GM12878 (cell line): Measurements from ENCODE around the gene NOL3. TPM values are rescaled to one million over a fixed set of nuclear protein-coding genes. Genes with fewer than 3 reads are reported as not detected.

Source experiments
- ATAC-seq: fragments of 200-7000 bp; cut with Tn5 transposase; 3 replicates; pipeline ENCODE4 v1.9.1; 2020; ENCODE audit warnings: mild to moderate bottlenecking, moderate library complexity
- BruUV-seq: library from RNA; stranded (reverse); fragments of 400-500 nt; replicated peaks from 2 replicates; lab custom pipeline; 2021; lab: Mats Ljungman, UMichigan
- CTCF ChIA-PET: fragments of 300-600 bp; sonication (Branson Sonifier 250); formaldehyde crosslinking; extraction: SDS; loops from one replicate; lab custom pipeline; 2021; ENCODE audit warnings: inconsistent platforms; lab: Yijun Ruan, JAX
- POLR2A ChIA-PET: fragments of 350-600 bp; formaldehyde crosslinking; extraction: SDS; loops from one replicate; lab custom pipeline; 2021; ENCODE audit warnings: inconsistent platforms; lab: Charles Lee
- RAD21 ChIA-PET: fragments of 300-600 bp; sonication (Branson Sonifier 250); formaldehyde crosslinking; loops from one replicate; lab custom pipeline; 2023; ENCODE audit warnings: antibody characterized with exemption; ENCODE audit not compliant: unreplicated experiment; lab: Charles Lee
- SMC1A ChIA-PET: fragments of 300-600 bp; sonication (Branson Sonifier 250); formaldehyde crosslinking; loops from one replicate; lab custom pipeline; 2023; ENCODE audit not compliant: unreplicated experiment, uncharacterized antibody; lab: Charles Lee
- DNase-seq: peaks from one replicate; pipeline ENCODE4 v3.0.0-alpha.2; 2011; ENCODE audit warnings: low read depth, low spot score
- FAIRE-seq: peaks from 3 replicates; lab custom pipeline; 2011; peaks lifted over from hg19 to GRCh38; lab: Jason Lieb, UNC
- H2AFZ ChIP-seq: 2 replicates; pipeline ENCODE4 v1.6.0; 2011; ENCODE audit warnings: low read depth, low read length, control low read depth; ENCODE audit not compliant: control insufficient read depth
- H3K27ac ChIP-seq: 2 replicates; pipeline ENCODE4 v1.5.1; 2011; ENCODE audit warnings: control low read depth; ENCODE audit not compliant: control insufficient read depth, insufficient read depth
- H3K27me3 ChIP-seq, 2 experiments: replicated peaks in 1 of 2; 2 replicates each; pipeline versions ENCODE4 v1.6.0 to v1.6.1; 2011; ENCODE audit warnings: low read length in 1 of 2; ENCODE audit not compliant: control insufficient read depth in 2 of 2, insufficient read depth in 2 of 2
- H3K36me3 ChIP-seq, 2 experiments: 2 replicates each; pipeline ENCODE4 v1.5.1; 2011; ENCODE audit warnings: low read length in 1 of 2; ENCODE audit not compliant: control insufficient read depth in 2 of 2, insufficient read depth in 2 of 2
- H3K4me1 ChIP-seq: 2 replicates; pipeline ENCODE4 v1.6.1; 2011; ENCODE audit warnings: mild to moderate bottlenecking, low read length, moderate library complexity, mixed read lengths; ENCODE audit not compliant: control insufficient read depth, insufficient read depth
- H3K4me2 ChIP-seq: 2 replicates; pipeline ENCODE4 v1.6.0; 2011; ENCODE audit warnings: control low read depth; ENCODE audit not compliant: control insufficient read depth, insufficient read depth
- H3K4me3 ChIP-seq: fragments of 200-600 bp; sonication (generic); 2 replicates; pipeline ENCODE4 v1.5.1; 2016
- H3K79me2 ChIP-seq: 2 replicates; pipeline ENCODE4 v1.6.0; 2011; ENCODE audit warnings: low read length; ENCODE audit not compliant: control insufficient read depth, insufficient read depth
- H3K9ac ChIP-seq: 2 replicates; pipeline ENCODE4 v1.8.0; 2011; ENCODE audit warnings: low read length, control low read depth, mixed read lengths; ENCODE audit not compliant: control insufficient read depth, insufficient read depth
- H3K9me3 ChIP-seq: replicated peaks from 3 replicates; pipeline ENCODE4 v1.5.1; 2011; ENCODE audit warnings: mild to moderate bottlenecking, low read length; ENCODE audit not compliant: control insufficient read depth, insufficient read depth
- H4K20me1 ChIP-seq: 2 replicates; pipeline ENCODE4 v1.6.0; 2011; ENCODE audit not compliant: control insufficient read depth, insufficient read depth
- CBX3 ChIP-seq: fragments of 200-600 bp; sonication (generic); IDR thresholded peaks from 2 replicates; pipeline ENCODE4 v1.6.1; 2016; ENCODE audit warnings: low read depth, borderline replicate concordance
- CHD1 ChIP-seq: IDR thresholded peaks from 2 replicates; pipeline ENCODE4 v1.6.1; 2012; ENCODE audit warnings: low read depth, low read length, improper control_type of control experiment
- DPF2 ChIP-seq: fragments of 450-650 bp; IDR thresholded peaks from 2 replicates; pipeline ENCODE4 v1.6.1; 2017; ENCODE audit warnings: mild to moderate bottlenecking
- ESRRA ChIP-seq: IDR thresholded peaks from 2 replicates; pipeline ENCODE4 v1.6.1; 2012; ENCODE audit warnings: mild to moderate bottlenecking, low read length, improper control_type of control experiment
- GABPA ChIP-seq: IDR thresholded peaks from 2 replicates; pipeline ENCODE4 v1.6.1; 2014; ENCODE audit warnings: antibody characterized with exemption, low read depth, mild to moderate bottlenecking, inconsistent platforms
- HDAC6 ChIP-seq: fragments of 200-600 bp; sonication (generic); IDR thresholded peaks from one replicate; pipeline ENCODE4 v1.8.0; 2017; ENCODE audit warnings: antibody characterized with exemption; ENCODE audit not compliant: unreplicated experiment
- IKZF2 ChIP-seq, 2 experiments: fragments of 450-650 bp; IDR thresholded peaks; 2 replicates each; pipeline ENCODE4 v1.6.1; 2017; ENCODE audit warnings: mild to moderate bottlenecking in 2 of 2, moderate library complexity in 2 of 2
- NBN ChIP-seq: fragments of 450-650 bp; IDR thresholded peaks from 2 replicates; pipeline ENCODE4 v1.6.1; 2016
- NFXL1 ChIP-seq: fragments of 450-650 bp; IDR thresholded peaks from 2 replicates; pipeline ENCODE4 v1.6.1; 2017; ENCODE audit warnings: antibody characterized with exemption, mild to moderate bottlenecking, borderline replicate concordance
- NR2F1 ChIP-seq: fragments of 450-650 bp; conservative IDR thresholded peaks from 2 replicates; pipeline ENCODE4 v1.6.1; 2017; ENCODE audit warnings: mild to moderate bottlenecking
- PAX5 ChIP-seq: IDR thresholded peaks from 2 replicates; pipeline ENCODE4 v1.6.1; 2011; ENCODE audit warnings: low read depth, low read length, borderline replicate concordance
- SIX5 ChIP-seq: IDR thresholded peaks from 2 replicates; pipeline ENCODE4 v1.6.1; 2011; ENCODE audit warnings: mild to moderate bottlenecking, low read depth, low read length, moderate library complexity; ENCODE audit not compliant: severe bottlenecking
- SMAD5 ChIP-seq: IDR thresholded peaks from 2 replicates; pipeline ENCODE4 v1.6.1; 2016; ENCODE audit warnings: antibody characterized with exemption, low read depth
- SMARCA5 ChIP-seq: fragments of 450-650 bp; IDR thresholded peaks from 2 replicates; pipeline ENCODE4 v1.6.1; 2017; ENCODE audit warnings: mild to moderate bottlenecking
- SREBF1 ChIP-seq: IDR thresholded peaks from 2 replicates; pipeline ENCODE4 v1.6.1; 2012; ENCODE audit warnings: mild to moderate bottlenecking, low read length
- SUZ12 ChIP-seq: fragments of 200-600 bp; sonication (generic); IDR thresholded peaks from one replicate; pipeline ENCODE4 v1.6.1; 2018; ENCODE audit warnings: antibody characterized with exemption, mild to moderate bottlenecking; ENCODE audit not compliant: unreplicated experiment
- ZNF384 ChIP-seq: IDR thresholded peaks from 2 replicates; pipeline ENCODE4 v1.6.1; 2012; ENCODE audit warnings: low read depth, mild to moderate bottlenecking, low read length, improper control_type of control experiment, borderline replicate concordance
- WGBS: methylation state at CpG from one replicate; pipeline ENCODE4 v1.1.6; 2016; ENCODE audit warnings: low lambda C conversion rate; ENCODE audit not compliant: insufficient replicate concordance, insufficient coverage; ENCODE audit errors: missing lambda C conversion rate; 5-methylcytosine and 5-hydroxymethylcytosine counted together
- in situ Hi-C: fragments of 300-500 bp; cut with MboI; formaldehyde crosslinking; loops from 9 replicates; pipeline ENCODE4 v1.14.3; 2018; ENCODE audit warnings: mixed read lengths
- intact Hi-C: fragments of 100-400 bp; cut with micrococcal nuclease; formaldehyde crosslinking; loops from one replicate; pipeline ENCODE4 v1.14.2; 2022; ENCODE audit not compliant: unreplicated experiment
- polyA plus RNA-seq, 11 experiments: library from polyadenylated mRNA; depleted of rRNA in 4 of 11; unstranded in 6 of 11; stranded (reverse) in 5 of 11; fragments of >200 nt; fragmentation: Nextera tagmentation in 4 of 11; fragmentation: Illumina TruSeq in 1 of 11; extraction: Ambion mirVana in 4 of 11; extraction: Trizol in 1 of 11; gene quantifications; 1 replicate in 1 of 11; 2 replicates in 10 of 11; pipeline versions ENCODE4 v1.2.1 to v1.2.3, GENCODE V29; 2011 to 2016; ENCODE audit warnings: inconsistent platforms in 2 of 11, missing spikeins in 2 of 11, low read depth in 1 of 11
- total RNA-seq, 4 experiments: library from RNA; depleted of rRNA in 3 of 4; stranded (reverse); fragments of >200 nt in 3 of 4; fragmentation: Illumina TruSeq in 1 of 4; extraction: Trizol in 1 of 4; gene quantifications; 2 replicates each; pipeline versions ENCODE4 v1.2.1 to v1.2.3, GENCODE V29; 2013 to 2021
- TF ChIP-seq, protein P1 (sequence below): fragments of 450-650 bp; IDR thresholded peaks from 2 replicates; pipeline ENCODE4 v1.6.1; 2017; ENCODE audit warnings: mild to moderate bottlenecking, low read depth, inconsistent platforms; ENCODE audit not compliant: poor library complexity, severe bottlenecking
- TF ChIP-seq, protein P2 (sequence below): fragments of 450-650 bp; IDR thresholded peaks from 2 replicates; pipeline ENCODE4 v1.6.1; 2016; ENCODE audit warnings: mild to moderate bottlenecking

Gene NOL3
- total and polyA plus RNA-seq, 10 of the 15 experiments (the other 5 are each of a cell fraction or from before 2014, with no cell fraction given) = 0.31 to 18.4 (median 2.7) TPM

DNA sequence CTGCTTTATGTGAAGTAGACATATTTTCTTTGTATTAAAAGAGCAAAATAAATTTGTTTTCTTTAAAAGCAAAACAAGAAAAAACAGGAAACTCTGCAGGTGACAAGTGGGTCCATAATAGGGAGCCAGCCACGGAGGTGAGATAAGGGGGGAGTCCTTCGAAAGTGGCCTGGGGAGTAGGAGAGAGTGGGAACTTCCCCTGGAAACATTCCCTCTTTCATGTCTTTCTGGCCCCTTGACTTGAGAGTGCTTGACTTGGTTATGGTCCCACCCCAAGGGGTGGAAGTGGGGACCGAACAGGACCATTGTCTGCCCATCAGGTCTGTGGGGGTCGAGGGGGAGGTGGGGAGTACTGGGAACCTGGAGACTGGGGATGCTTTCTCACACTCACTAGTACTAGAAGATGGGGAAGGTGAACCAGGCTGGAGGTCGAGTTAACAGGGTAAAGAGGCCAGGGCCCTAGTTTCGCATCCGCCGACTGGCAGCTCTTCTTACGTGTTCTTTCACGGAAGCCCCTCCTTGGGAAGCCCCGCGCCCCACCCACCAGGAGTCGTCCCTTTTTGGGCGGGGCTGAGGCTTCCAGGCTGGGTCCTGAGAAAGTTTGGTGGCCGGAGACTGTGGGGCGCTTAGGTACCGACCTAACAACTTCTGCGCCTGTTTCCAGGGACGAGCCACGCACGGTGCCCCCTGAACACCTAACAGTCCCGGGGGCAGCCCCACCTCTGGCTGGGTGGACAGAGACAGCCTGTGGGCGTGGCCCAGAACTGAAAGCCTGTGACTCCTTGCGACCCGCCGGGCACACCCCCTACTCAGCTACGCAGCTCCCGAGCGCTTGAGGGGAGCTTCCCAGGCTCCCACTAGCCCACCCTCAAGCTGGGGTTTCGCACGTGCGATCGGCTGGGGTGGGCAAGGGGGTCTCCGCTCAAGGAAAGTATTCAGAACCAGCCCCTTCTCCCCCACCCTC, 11.4 kb upstream of the NOL3 start:
- peak overlapping the region; percentile 87 for H3K9ac ChIP-seq
- ChIA-PET RAD21 (interaction anchor here (1.3 to 5.2 kb wide), 7 partner anchors 10 to 140 kb away, joined by 4 to 48 read pairs (median 8); partner anchors contain the start of gene NOL3), CTCF (interaction anchor here (0.8 to 10.0 kb wide), 17 partner anchors 10 to 205 kb away, joined by 3 to 98 read pairs (median 7); partner anchors contain the start of genes CES3, NOL3 and TMEM208), POLR2A (interaction anchor here (0.6 to 8.2 kb wide), 15 partner anchors 8 to 355 kb away, joined by 3 to 137 read pairs (median 4); partner anchors contain the start of genes B3GNT9, FHOD1, NOL3 and PHAF1), SMC1A (interaction anchor here (0.7 to 5.2 kb wide), 9 partner anchors 11 to 146 kb away, joined by 3 to 48 read pairs (median 5); partner anchors contain the start of genes NOL3 and TMEM208)
- peak; percentile 99 for FAIRE-seq
- H3K79me2 ChIP-seq = peaks cover 11% of the 10 kb centered on the region
- DNase-seq = peak; percentile 71
- peak overlapping the region; percentile 89 for H3K27ac ChIP-seq
- peaks cover 0 to 4% of the 10 kb centered on the region in 2 experiments; a peak in 1 of 4 replicates for H3K27me3 ChIP-seq
- peak overlapping the region; percentile 88 for H3K4me2 ChIP-seq
- peaks cover 10% of the 10 kb centered on the region; the same call in 1 of the 2 replicates for H4K20me1 ChIP-seq
- H3K9me3 ChIP-seq = no peaks in the 10 kb centered on the region; the same call in 2 of the 3 replicates
- ATAC-seq = peak; percentile 56
- intact Hi-C loops (loop anchor here (5.0 kb wide), 2 partner anchors 57 to 503 kb away; partner anchors contain the start of genes ACD and PARD6A), in situ Hi-C loops (loop anchor here (10.0 kb wide), 1 partner anchor 184 kb away; no protein-coding TSS in a partner anchor)
- H3K36me3 ChIP-seq = no peaks in the 10 kb centered on the region
- under 1% methylated on average over 34 of the region's 34 CpGs for WGBS
- TSS peak; percentile 65 for BruUV-seq
- H2AFZ ChIP-seq = peak overlapping the region; percentile 43; the same call in 1 of the 2 replicates
- peak overlapping the region; percentile 95 for H3K4me3 ChIP-seq
- H3K4me1 ChIP-seq = peaks cover 43% of the 10 kb centered on the region
- no peak for TF ChIP-seq HDAC6
- 0 out of 2 replicates have a peak, but pooled peaks have one; percentile 60 for TF ChIP-seq SMARCA5
- TF ChIP-seq SREBF1 = no peak
- peak; percentile 89 for TF ChIP-seq NR2F1
- TF ChIP-seq ZNF384 = no peak
- no peak for TF ChIP-seq NFXL1
- TF ChIP-seq GABPA = no peak
- no peak for TF ChIP-seq ESRRA
- TF ChIP-seq, protein P1, sequence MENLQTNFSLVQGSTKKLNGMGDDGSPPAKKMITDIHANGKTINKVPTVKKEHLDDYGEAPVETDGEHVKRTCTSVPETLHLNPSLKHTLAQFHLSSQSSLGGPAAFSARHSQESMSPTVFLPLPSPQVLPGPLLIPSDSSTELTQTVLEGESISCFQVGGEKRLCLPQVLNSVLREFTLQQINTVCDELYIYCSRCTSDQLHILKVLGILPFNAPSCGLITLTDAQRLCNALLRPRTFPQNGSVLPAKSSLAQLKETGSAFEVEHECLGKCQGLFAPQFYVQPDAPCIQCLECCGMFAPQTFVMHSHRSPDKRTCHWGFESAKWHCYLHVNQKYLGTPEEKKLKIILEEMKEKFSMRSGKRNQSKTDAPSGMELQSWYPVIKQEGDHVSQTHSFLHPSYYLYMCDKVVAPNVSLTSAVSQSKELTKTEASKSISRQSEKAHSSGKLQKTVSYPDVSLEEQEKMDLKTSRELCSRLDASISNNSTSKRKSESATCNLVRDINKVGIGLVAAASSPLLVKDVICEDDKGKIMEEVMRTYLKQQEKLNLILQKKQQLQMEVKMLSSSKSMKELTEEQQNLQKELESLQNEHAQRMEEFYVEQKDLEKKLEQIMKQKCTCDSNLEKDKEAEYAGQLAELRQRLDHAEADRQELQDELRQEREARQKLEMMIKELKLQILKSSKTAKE = no peak
- TF ChIP-seq PAX5 = no peak
- no peak for TF ChIP-seq DPF2
- TF ChIP-seq IKZF2 (IDR thresholded peaks at IDR 0.05) = peak in 1 of 2 experiments; percentile 56; a peak in 1 of 4 replicates
- no peak for TF ChIP-seq SIX5
- TF ChIP-seq SMAD5 = 0 out of 2 replicates have a peak, but pooled peaks have one; percentile 21
- TF ChIP-seq CBX3 = no peak
- TF ChIP-seq, protein P2, sequence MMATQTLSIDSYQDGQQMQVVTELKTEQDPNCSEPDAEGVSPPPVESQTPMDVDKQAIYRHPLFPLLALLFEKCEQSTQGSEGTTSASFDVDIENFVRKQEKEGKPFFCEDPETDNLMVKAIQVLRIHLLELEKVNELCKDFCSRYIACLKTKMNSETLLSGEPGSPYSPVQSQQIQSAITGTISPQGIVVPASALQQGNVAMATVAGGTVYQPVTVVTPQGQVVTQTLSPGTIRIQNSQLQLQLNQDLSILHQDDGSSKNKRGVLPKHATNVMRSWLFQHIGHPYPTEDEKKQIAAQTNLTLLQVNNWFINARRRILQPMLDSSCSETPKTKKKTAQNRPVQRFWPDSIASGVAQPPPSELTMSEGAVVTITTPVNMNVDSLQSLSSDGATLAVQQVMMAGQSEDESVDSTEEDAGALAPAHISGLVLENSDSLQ = peak; percentile 63
- TF ChIP-seq NBN = peak; percentile 48; the same call in 1 of the 2 replicates
- 0 out of 2 replicates have a peak, but pooled peaks have one; percentile 47 for TF ChIP-seq CHD1
- TF ChIP-seq SUZ12 = no peak
